A549 treated with Mapracorat at 1 μM for 4 hours (cell line): ENCODE data around the gene SORT1. TPM values are rescaled to one million over a fixed set of nuclear protein-coding genes. Genes with fewer than 3 reads are reported as not detected.

Source experiments
- total RNA-seq: library from RNA; stranded (reverse); fragments of 200-300 nt; extraction: Qiagen RNA extraction; gene quantifications from 5 replicates; pipeline ENCODE4 v1.2.3, GENCODE V29; 2022

Gene SORT1
- 3.4 to 4.6 TPM (median 4.3 TPM) in 5 replicates for total RNA-seq

DNA sequence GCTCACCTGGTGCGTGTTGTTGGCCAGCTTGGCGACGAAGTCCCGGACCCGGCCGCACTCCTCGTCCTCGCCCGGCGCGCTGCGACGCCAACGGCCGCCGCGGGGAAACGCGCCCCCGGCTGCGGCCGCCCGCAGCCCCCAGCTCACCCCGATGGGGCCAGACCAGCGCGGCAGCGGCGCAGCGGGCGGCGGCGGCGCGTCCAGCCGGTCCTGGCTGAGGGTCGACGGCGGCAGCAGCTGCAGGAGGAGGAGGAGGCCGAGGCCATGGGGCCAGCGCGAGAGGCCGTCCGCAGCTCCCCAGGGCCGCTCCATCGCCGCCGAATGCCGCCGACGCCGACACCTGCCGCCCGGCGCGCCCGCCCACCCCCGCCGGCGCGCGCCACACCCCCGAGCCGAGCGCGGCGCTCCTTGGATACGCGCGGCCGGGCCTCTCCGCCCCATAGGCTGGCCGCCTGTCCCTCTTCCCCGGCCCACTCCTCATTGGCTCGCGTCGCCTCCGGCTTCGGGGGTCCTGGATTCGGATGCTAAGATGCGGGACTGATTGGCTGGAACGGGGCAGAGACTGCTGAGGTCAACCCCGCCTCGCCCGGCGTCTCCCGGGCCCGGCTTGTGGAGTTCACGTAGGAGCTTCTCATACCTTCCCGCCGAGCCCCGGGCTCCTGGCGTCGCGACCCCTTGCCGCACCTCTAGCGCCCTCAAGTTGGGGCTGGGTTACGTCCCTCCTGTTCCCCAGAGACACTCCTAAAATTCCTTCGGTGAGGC, at the start of gene SORT1:
Gene SORT1, minus strand, starts transcription at position 338 of the 762 bp plus-strand sequence. Its CDS starts 26 bp downstream, at position 312.

DNA sequence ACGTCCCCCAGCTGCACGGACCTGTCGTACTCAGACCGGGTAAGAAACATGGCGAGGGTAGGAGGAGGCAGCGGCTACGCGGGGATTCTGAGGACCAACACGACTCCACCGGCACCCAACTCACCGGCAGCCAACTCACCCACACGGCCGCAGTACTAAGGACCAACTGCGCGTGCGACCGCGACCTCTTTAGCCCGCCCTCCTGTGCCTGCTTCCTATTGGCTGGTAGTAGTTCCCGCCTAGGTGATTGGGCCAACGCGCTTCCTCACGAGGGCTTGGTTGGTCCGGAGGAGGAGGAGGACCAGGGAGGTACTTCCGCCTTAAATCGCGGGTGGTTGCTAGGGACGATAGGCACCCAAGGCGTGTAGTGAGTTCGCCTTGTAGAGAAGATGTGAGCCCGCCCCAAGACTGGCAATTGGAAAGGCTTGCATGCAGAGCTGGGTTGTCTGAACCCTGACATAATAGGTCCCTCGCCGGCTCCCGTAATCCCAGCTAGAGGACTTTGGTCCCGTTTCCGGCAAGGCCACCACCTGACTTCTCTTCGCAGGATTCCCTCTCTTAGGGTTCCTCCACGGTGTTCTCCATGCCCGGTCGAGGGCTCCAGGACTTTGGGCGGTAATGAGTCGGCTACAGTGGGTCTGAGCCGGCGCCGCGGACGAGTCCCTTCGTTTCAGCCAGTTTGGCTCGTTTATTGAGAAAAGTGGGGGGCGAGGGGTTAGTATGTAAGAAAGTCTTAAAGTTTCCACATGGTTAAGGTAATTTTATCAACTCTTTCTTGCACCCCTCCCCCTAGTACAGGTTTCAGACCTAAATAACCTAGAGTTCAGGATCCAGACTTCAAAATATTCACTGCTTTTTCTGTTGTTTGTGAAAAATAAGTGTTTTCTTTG, 28.8 kb upstream of the SORT1 start, which contains the start of gene PSMA5:
Gene PSMA5, minus strand, starts transcription at position 168 of the 890 bp plus-strand sequence. Its CDS starts 118 bp downstream, at position 50.

DNA sequence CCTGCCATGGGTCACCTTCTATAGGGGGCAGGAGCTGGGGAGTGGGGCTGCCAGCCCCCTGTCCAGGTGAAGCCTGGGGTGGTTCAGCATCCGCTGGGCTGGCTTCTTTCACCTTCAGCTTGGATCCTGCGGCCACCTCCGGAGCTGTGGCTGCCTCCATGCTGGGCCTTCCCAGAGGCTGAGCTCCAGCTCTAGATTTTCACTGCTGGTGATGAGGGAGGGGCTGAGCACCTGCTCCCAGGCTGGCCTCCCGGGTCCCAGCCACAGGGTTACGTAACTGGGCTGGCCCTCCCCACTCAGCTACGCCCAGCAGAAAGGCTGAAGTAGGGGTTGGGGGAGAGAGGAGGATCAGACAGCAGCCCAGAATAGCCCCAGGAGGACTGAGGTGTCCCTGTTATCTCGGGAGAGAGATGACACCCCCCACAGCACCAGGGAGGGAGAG, 90.9 kb downstream of the SORT1 start, which contains the start of gene MYBPHL:
Gene MYBPHL, minus strand, starts transcription at position 180 of the 442 bp plus-strand sequence. Its CDS starts 20 bp downstream, at position 160.

DNA sequence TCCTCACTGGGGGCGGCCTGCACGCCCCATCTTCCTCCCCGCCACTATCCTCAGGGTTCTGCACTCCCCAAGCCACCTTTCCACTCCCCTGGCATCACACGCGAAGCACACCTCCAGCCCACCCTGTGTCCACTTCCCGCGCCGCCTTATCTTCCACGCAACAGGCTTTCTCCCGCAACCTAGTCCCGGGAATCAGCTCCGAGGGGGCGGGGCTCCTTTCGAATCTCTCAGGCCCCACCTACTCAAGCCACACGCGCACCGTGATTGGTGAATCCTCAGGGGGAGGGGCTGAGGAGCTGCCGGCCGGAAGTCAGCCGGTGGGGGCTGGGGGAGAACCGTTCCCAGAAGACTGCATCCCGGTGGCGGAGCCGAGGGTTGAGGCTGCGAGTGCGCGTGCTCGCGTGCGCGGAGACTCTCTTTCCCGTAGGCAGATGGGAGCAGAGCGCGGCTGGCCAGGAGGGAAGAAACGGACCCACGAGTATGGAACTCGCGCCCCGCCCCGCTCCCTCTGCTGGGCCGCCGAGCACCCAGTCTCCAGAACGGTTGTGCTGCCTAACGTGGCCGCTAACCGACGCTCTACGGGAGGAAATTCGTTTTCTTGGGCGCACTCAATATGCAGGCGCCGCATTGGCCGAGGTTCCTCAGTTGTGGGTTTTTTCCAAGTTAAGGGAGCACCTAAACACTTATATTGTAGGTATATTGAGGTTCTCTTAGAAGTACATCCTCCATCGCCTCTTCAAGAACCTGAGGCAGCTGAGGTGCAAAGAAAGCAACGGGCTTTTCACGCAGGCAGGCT, 114.6 kb downstream of the SORT1 start, which contains the start of gene PSRC1:
Gene PSRC1, minus strand, starts transcription at position 194 of the 796 bp plus-strand sequence.

Other genes starting within 250 kb of the SORT1 start
- gene SARS1, start 184.0 kb downstream of the SORT1 start, total RNA-seq = 87.3 to 99.1 TPM (median 90.1 TPM) in 5 replicates
- 3.3 to 5.5 TPM (median 5.1 TPM) in 5 replicates for gene CELSR2, start 148.4 kb downstream of the SORT1 start, total RNA-seq
- 16.3 to 25.3 TPM (median 22.6 TPM) in 5 replicates for gene PSRC1, start 114.8 kb downstream of the SORT1 start, total RNA-seq
- gene MYBPHL, start 90.9 kb downstream of the SORT1 start, total RNA-seq = 0.25 TPM in 1 of 5 replicates, not detected in the others
- gene PSMA5, start 28.5 kb upstream of the SORT1 start, total RNA-seq = 100 to 117 TPM (median 108 TPM) in 5 replicates
- gene SYPL2, start 68.6 kb upstream of the SORT1 start, total RNA-seq = 0.06 to 0.13 TPM (median 0.10 TPM) in 4 of 5 replicates, not detected in the other
- gene ATXN7L2, start 86.0 kb upstream of the SORT1 start, total RNA-seq = 1.9 to 2.8 TPM (median 2.3 TPM) in 5 replicates
- 4.0 to 5.0 TPM (median 4.4 TPM) in 5 replicates for gene CYB561D1, start 96.2 kb upstream of the SORT1 start, total RNA-seq
- gene AMIGO1, start 111.8 kb upstream of the SORT1 start, total RNA-seq = 1.0 to 1.4 TPM (median 1.3 TPM) in 5 replicates
- not detected in 5 replicates for gene GPR61, start 142.0 kb upstream of the SORT1 start, total RNA-seq
- 4.7 to 5.5 TPM (median 5.2 TPM) in 5 replicates for gene GNAI3, start 150.7 kb upstream of the SORT1 start, total RNA-seq
- gene GNAT2, start 221.7 kb upstream of the SORT1 start, total RNA-seq = 0.13 to 0.17 TPM (median 0.17 TPM) in 3 of 5 replicates, not detected in the others
- 20.6 to 28.6 TPM (median 23.1 TPM) in 5 replicates for gene AMPD2, start 221.9 kb upstream of the SORT1 start, total RNA-seq